GM21529 (cell line): ENCODE data around the gene TARBP1.
"Not testable (repeated sequence)": the region's sequence is repeated elsewhere in the genome, so short reads cannot be mapped to it uniquely, and the experiment has no call there.

Source experiments
- ATAC-seq: cut with Tn5 transposase; IDR thresholded peaks from one replicate; pipeline ENCODE4 v1.9.1; 2021; ENCODE audit not compliant: unreplicated experiment

TARBP1 gene

GRCh38 chr1:234504969-234505768 is 26.2 kb upstream of the TARBP1 start:
- no peak for ATAC-seq

DNA sequence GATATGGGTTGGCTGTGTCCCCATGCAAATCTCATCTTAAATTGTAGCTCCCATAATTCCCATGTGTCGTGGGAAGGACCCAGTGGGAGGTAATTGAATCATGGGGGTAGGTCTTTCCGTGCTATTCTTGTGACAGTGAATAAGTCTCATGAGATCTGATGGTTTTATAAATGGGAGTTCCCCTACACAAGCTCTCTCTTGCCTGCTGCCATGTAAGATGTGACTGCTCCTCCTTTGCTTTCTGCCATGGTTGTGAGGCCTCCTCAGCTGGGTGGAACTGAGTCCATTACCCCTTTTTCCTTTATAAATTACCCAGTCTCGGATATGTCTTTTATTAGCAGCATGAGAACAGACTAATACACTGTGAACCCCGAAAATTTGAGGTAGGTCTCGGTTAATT is 25.3 kb upstream of the TARBP1 start:
- not testable (repeated sequence) for ATAC-seq

DNA sequence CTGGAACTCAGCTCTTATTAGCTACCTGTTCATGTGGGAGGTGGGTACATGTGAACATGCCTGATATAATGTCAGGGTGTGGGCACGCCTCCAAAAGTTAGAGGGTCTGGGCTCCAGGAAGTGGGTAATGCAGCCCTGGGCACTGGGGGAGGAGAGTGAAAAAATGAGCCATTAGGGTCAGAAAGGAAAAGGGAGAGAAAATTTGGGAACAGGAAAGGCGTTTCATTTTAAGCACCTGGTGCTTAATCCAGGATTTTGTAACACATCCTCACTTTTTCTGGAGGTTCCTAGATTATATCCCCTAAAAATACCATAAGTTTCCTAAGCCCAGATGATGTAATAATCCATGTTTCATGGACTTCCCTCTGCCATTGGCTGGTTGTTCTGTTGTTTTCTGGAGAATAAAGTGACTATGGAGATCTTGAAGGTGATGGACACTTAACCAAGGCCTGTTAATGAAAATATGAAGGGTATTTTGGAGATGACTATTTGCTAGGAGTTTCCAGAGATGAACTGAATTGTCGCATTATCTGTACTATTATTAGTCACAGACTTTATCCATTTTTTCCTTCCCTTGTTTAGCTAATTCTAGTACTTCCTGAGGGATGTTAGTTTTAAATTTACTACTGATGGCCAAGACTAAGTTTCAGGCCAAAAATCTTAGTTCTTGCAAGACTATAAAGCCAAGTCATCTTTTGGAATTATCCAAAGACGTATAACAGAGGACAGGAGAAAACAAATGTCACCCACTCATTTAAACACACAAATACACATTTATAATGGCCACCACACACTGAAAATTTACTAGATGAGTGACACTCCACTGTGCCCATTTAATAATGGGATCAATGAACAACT is 24.4 kb upstream of the TARBP1 start:
- no peak for ATAC-seq

DNA sequence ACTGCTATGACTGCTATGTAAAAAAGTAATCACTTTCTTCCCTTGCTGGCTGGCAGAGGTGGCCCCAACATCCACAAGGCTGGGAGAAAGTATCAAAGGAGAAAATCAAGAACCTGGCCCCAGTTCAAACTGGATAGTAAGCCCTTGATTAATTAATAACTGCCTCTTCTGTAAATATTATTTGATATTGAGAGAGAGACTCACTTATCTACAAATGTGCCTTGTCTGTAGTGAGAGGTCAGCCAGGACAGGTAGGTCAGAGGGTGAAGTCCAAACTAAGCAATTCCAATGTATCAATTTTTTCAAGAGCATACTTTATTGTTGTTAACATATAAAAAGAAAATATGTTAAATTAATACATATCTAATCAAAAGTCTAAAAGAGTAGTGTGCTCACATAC is 23.8 kb upstream of the TARBP1 start:
- no peak for ATAC-seq

GRCh38 chr1:234500269-234500668 is 21.3 kb upstream of the TARBP1 start:
- ATAC-seq = no peak

GRCh38 chr1:234499943-234500245 is 20.9 kb upstream of the TARBP1 start:
- ATAC-seq = no peak

DNA sequence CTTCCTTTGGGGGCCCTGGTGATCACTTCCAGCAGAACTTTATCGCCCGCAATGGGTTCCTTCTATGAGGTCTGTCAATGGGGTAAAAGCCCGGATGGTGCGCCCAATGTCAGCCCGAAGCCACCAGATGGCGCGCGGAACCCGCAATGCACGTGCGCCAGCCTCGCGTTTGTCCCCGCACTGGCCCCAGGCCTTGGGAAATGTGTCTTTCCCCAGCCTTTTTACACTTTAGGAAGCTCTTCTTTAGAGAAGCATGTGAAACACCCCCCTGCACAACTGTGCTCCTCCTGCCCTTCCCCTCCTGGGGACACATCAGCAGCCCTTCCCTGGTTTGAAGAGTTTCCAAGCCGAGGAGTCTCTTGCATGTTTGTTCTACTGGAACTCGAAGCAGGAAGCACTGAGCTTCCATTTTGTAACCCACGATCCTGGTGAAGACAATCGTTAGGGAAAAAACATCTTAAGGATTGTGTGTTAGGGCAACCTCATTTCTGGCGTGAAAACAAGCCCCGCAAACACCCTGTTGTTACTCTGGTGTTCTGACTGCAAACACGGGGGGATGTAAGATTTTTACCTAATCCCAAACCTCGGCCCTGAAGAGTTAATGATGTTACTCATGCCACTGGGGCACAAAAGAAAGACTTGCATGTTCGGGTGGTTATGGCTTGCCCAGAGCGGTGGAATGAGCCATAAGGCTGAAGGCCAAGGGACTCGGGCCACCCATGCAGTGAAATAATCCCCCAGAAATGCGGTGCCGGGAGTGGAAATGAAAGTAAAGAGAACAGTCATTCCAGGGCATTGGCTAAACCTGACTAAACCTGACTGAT is 20.4 kb upstream of the TARBP1 start:
- ATAC-seq = no peak

DNA sequence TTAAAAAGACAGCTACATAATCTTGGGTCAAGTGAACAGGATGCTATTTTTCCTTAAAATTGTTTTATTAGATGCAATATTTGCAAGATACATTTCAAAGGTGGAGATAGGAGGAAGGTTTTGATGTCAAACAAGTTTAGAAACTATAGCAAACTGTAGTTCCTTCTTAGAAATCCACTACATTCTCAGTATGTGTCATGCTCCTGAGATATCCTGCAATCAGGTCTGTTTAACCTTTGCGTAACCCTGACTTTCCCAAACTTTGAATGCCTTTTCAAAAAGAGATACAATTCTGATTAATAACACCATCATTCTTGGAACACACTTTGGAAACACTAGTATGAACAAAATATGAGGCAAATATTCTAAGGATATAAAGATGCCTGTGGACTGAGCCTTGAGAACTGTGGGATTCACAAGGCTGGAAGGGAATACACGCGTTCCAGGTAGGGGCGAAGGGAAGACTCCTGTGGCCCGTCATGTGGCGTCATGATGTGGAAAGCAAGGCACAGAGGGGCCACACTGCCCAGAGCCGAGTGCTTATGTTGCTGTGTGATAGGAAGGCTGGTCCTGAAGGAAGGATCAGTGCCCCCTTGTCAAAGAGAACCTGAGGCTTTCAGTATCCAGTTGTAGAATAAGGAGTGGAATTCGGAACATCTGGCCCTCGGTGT is 19.6 kb upstream of the TARBP1 start:
- no peak for ATAC-seq

- ATAC-seq = no peak
Measured at GRCh38 chr1:234497589-234497988, 18.6 kb upstream of the TARBP1 start.

- ATAC-seq = peak; percentile 71
Measured at GRCh38 chr1:234495231-234495990, 16.4 kb upstream of the TARBP1 start.

- ATAC-seq = no peak
Measured at GRCh38 chr1:234494049-234494448, 15.1 kb upstream of the TARBP1 start.

GRCh38 chr1:234490793-234491479 is 12.0 kb upstream of the TARBP1 start:
- ATAC-seq = no peak

- no peak for ATAC-seq
Measured at GRCh38 chr1:234489698-234490077, 10.7 kb upstream of the TARBP1 start.

DNA sequence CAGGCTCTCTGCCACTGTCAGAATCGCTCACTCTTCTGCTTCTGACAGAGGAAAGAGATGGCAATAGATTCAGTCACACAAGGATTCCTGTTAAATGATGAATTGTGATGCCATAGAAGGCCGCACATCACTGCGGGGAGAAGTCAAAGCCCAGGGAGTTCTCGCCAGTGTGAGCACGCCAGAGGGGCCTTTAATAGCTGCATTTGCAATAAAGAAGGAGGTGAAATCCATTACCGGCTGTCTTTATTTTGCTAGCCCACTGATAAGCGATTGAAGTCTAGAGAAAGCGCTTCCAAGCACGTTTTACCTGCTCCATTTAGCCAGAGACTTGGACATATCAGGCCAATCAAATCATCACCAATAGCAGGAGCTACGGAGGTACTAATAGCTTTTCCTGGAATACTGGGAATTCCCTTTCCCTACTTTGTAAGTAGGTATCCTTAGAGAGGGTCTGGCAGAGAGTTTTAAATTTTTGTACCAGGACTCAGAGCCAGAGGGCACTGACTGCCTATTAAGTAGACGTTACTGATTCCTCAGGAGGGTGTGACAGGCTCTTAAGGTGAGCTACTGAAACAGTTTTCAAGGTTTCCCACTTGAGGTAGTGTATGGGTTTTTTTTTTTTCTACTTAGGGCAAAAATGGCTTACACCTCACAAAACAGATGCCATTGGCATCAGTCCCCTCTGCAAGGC is 10.2 kb upstream of the TARBP1 start:
- no peak for ATAC-seq

GRCh38 chr1:234488054-234489006 is 9.4 kb upstream of the TARBP1 start:
- ATAC-seq = peak; percentile 55

GRCh38 chr1:234486858-234487840 is 8.2 kb upstream of the TARBP1 start:
- ATAC-seq = no peak
